ENCODE data around the gene CASQ1. TPM values are rescaled to one million over a fixed set of nuclear protein-coding genes. Genes with fewer than 3 reads are reported as not detected.

The CASQ1 gene
- total RNA-seq, 3 donors from 2014 or later: not detected

DNA sequence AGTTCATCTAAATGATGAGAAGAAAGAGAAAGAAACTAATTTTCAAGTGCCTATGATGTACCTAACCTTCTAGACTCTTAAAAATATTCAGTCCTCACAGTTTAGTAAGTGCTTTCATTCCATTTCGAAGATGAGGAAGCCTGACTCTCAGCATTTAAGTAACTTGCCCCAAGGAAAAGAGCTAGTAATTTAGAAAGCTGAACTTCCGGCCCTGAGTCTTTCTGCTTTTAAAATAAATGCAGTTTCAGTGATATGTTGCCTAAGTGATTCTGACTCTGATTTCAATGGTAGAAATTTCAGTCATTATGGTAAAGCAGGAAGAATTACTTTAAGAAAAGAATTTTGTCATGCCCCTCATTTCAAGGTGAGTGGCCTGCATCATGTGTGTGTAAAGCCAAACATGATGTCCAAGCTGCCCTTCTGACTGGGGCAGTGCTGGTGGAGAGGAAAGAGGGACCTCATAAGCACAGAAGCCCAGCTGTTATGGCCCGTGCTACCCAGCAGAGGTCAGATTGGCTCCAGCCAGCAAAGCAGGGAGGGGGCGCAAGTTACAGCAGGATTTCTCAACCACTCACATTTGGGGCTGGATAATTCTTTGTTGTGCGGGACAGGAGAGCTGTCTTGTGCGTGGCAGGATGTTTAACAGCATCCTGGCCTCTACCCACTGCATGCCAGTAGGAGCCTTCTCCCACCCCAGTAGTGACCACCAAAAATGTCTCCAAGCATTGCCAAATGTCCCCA is 28.2 kb upstream of the CASQ1 start:
- Mint-ChIP-seq H3K27me3 (ENCODE audit: low read depth) (peaks cover 17% of the 10 kb centered on the region), H3K36me3 (ENCODE audit: insufficient read depth) (no peaks in the 10 kb centered on the region), H3K4me3 (no peak overlapping the region), H3K9me3 (no peaks in the 10 kb centered on the region), H3K4me1 (ENCODE audit: low read depth) (peaks cover 1% of the 10 kb centered on the region)
- DNase-seq (no peak), ATAC-seq (no peak)

DNA sequence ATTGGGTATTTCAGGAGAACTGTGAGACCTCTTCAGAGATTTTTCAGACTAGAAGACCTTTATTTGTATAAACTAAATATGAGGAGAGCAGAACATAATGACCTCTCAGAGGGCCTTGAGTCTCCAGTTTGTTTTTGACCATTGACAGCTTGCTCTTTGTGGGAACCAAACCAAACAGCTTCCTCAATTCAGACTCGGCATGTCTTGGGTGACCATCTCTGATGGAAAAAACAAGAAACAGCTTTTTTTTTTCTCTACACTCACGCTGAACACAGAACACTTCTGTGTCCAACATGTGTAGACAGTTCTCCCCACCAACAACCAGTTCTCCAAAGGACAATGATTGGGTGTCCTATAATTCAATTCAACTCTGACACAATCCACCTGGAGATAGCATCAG is 27.4 kb upstream of the CASQ1 start:
- Mint-ChIP-seq H3K36me3 (ENCODE audit: insufficient read depth) (no peaks in the 10 kb centered on the region), H3K27me3 (ENCODE audit: low read depth) (peaks cover 17% of the 10 kb centered on the region), H3K4me3 (no peak overlapping the region), H3K4me1 (ENCODE audit: low read depth) (peaks cover 1% of the 10 kb centered on the region), H3K9me3 (no peaks in the 10 kb centered on the region)
- DNase-seq (no peak), ATAC-seq (no peak)

DNA sequence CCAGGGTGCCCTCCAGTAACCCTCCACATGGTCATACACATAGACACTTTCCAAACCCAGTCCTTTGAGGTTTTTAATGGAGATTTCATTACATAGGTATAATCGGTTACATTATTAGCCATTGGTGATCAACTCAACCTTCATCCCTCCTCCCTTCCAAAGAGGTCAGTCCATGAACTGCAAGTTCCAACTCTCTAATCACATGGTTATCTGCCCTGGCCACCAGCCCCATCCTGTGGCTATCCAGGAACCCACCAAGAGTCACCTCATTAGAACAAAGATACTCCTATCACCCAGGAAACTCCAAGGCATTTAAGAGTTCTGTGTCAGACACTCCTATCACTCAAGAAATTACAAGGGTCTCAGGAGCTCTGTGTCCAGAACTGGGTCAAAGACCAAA is 26.8 kb upstream of the CASQ1 start:
- Mint-ChIP-seq H3K9me3 (no peaks in the 10 kb centered on the region), H3K4me3 (no peak overlapping the region), H3K36me3 (ENCODE audit: insufficient read depth) (no peaks in the 10 kb centered on the region), H3K4me1 (ENCODE audit: low read depth) (peaks cover 1% of the 10 kb centered on the region), H3K27me3 (ENCODE audit: low read depth) (peaks cover 17% of the 10 kb centered on the region)
- ATAC-seq (no peak), DNase-seq (no peak)

DNA sequence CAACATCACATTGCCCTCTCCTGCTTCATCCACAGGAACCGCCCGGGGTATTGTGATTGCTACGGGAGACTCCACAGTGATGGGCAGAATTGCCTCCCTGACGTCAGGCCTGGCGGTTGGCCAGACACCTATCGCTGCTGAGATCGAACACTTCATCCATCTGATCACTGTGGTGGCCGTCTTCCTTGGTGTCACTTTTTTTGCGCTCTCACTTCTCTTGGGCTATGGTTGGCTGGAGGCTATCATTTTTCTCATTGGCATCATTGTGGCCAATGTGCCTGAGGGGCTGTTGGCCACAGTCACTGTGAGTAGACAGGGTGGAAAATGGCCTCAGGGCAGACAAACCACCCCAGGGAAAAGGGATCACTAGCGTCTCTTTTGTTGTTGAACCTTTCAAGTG is 26.3 kb upstream of the CASQ1 start:
- no peak for DNase-seq
- Mint-ChIP-seq H3K4me1 (ENCODE audit: low read depth) (peaks cover 2% of the 10 kb centered on the region), H3K36me3 (ENCODE audit: insufficient read depth) (no peaks in the 10 kb centered on the region), H3K9me3 (no peaks in the 10 kb centered on the region), H3K27me3 (ENCODE audit: low read depth) (peaks cover 17% of the 10 kb centered on the region), H3K4me3 (no peak overlapping the region)
- no peak for ATAC-seq

DNA sequence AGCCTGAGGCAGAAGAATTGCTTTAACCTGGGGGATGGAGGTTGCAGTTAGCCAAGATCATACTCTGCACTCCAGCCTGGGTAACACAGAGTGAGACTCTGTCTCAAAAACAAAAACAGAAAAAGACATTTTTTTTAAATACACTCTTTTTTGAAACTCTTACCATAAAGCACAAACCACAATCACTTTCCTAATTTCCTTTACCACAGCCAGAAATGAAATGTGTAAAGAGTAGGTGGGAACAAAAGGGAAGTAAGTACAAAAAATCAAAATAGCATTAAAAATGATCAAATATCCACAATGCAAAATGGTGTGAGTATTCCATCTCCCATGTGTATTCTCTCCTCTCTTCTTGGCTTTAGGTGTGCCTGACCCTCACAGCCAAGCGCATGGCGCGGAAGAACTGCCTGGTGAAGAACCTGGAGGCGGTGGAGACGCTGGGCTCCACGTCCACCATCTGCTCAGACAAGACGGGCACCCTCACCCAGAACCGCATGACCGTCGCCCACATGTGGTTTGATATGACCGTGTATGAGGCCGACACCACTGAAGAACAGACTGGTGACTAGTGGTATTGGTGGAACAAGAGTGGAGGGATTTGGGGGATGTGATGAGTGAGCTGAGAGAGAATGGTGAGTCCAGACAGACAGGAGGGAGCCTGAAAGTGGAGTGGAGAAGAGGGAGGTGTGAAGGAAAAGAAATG is 24.1 kb upstream of the CASQ1 start:
- peaks cover 17% of the 10 kb centered on the region for H3K27me3 Mint-ChIP-seq (ENCODE audit: low read depth)
- H3K4me3 Mint-ChIP-seq: no peak overlapping the region
- H3K9me3 Mint-ChIP-seq: no peaks in the 10 kb centered on the region
- no peak for ATAC-seq
- DNase-seq: no peak
- no peaks in the 10 kb centered on the region for H3K36me3 Mint-ChIP-seq (ENCODE audit: insufficient read depth)
- H3K4me1 Mint-ChIP-seq (ENCODE audit: low read depth): peaks cover 9% of the 10 kb centered on the region

DNA sequence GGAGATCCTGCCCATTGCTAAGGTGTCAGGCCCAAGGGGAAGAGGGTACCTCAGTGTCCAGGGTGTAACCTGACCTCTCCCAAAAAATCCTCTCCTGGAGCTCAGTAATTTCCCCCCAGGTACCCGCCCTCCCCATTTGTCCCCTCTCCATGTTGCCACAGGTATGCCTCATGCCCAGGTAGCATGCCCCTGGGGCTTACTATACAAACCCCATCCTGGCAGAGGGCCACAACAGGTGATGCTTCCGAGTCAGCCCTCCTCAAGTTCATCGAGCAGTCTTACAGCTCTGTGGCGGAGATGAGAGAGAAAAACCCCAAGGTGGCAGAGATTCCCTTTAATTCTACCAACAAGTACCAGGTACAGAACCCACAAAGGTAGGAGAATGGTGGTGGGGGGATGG is 23.3 kb upstream of the CASQ1 start:
- no peaks in the 10 kb centered on the region for H3K36me3 Mint-ChIP-seq (ENCODE audit: insufficient read depth)
- ATAC-seq: no peak
- DNase-seq: no peak
- no peaks in the 10 kb centered on the region for H3K9me3 Mint-ChIP-seq
- peaks cover 19% of the 10 kb centered on the region for H3K27me3 Mint-ChIP-seq (ENCODE audit: low read depth)
- H3K4me1 Mint-ChIP-seq (ENCODE audit: low read depth): peaks cover 9% of the 10 kb centered on the region
- H3K4me3 Mint-ChIP-seq: no peak overlapping the region

DNA sequence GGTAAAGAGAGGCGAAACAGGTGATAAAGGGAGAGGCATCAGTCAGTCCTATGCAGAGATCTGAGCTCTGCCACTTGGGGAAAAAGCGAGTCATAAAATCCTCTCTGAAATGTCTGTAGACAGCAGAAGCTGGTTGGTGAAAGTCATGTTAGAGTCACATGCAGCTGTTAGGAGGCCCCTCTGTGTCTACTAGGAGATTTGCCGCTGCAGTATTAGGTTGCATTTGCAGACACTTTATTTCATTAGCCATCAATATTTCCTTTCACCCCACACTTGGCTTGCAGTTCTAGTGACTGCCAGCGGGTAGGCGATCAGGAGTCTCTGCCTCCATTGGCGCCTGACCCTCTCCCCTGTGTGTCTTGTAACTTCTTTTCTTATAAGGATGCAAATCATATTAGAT is 22.8 kb upstream of the CASQ1 start:
- Mint-ChIP-seq H3K4me3 (no peak overlapping the region), H3K36me3 (ENCODE audit: insufficient read depth) (no peaks in the 10 kb centered on the region), H3K9me3 (no peaks in the 10 kb centered on the region), H3K27me3 (ENCODE audit: low read depth) (peaks cover 21% of the 10 kb centered on the region), H3K4me1 (ENCODE audit: low read depth) (peaks cover 9% of the 10 kb centered on the region)
- DNase-seq: no peak
- peak; percentile 68 to 81 for ATAC-seq

DNA sequence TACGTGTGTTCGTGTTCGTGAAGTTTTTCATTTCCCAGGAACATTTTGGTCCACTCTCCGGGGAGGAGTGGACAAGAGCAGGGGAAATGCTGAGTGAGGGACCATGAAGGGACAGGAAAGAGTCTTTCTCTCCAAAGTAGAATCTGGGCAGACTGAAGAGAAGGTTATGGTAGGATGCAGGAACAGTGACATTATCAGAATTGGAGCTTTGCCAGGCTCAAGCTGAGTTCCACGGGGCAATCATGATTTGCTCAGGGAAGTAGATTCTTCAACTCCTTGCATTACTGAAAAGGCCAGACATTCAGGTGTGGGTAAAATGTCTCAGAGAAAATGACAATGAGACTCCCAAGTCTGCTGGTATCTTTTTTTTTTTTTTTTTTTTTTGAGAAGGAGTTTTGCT is 22.4 kb upstream of the CASQ1 start:
- Mint-ChIP-seq H3K27me3 (ENCODE audit: low read depth) (peaks cover 21% of the 10 kb centered on the region), H3K9me3 (no peaks in the 10 kb centered on the region), H3K4me1 (ENCODE audit: low read depth) (peaks cover 9% of the 10 kb centered on the region), H3K36me3 (ENCODE audit: insufficient read depth) (no peaks in the 10 kb centered on the region), H3K4me3 (no peak overlapping the region)
- ATAC-seq (no peak), DNase-seq (no peak)

DNA sequence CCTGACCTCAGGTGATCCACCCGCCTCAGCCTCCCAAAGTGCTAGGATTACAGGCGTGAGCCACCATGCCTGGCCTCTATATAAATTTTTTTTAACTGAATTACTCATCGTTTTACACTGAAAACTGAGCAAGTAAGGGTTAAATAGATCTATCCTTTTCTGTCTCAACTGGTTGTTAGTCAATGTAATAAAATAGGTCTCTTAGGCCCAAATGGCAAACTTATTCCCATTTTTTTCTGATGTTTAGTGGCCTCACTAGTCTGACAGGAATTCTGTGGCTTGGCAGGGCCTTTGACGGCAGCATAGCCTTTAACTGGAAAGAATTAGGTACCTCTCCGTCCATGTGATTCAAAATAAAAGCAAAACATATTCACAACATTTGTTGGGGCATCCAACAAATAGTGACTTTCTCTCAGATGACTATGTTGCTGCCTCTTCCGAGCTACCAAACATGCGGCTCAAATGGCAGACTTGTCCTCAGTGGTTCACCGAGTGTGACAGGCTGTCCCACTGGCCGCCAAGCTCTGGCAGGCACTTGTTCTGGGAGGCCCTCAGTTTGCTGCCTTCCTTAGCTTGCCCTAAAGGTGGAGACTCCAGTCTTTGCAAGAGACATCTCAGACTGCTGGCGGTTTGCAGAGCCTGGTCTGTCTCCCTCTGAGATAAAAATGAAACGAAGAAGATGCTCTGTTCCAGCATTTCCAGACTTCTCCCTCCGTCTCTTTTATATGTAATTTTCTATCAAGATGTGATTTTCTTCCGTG is 21.6 kb upstream of the CASQ1 start:
- peaks cover 9% of the 10 kb centered on the region for H3K4me1 Mint-ChIP-seq (ENCODE audit: low read depth)
- no peak overlapping the region for H3K4me3 Mint-ChIP-seq
- H3K9me3 Mint-ChIP-seq: no peaks in the 10 kb centered on the region
- H3K36me3 Mint-ChIP-seq (ENCODE audit: insufficient read depth): no peaks in the 10 kb centered on the region
- DNase-seq (no peak), ATAC-seq (no peak)
- H3K27me3 Mint-ChIP-seq (ENCODE audit: low read depth): peaks cover 21% of the 10 kb centered on the region

DNA sequence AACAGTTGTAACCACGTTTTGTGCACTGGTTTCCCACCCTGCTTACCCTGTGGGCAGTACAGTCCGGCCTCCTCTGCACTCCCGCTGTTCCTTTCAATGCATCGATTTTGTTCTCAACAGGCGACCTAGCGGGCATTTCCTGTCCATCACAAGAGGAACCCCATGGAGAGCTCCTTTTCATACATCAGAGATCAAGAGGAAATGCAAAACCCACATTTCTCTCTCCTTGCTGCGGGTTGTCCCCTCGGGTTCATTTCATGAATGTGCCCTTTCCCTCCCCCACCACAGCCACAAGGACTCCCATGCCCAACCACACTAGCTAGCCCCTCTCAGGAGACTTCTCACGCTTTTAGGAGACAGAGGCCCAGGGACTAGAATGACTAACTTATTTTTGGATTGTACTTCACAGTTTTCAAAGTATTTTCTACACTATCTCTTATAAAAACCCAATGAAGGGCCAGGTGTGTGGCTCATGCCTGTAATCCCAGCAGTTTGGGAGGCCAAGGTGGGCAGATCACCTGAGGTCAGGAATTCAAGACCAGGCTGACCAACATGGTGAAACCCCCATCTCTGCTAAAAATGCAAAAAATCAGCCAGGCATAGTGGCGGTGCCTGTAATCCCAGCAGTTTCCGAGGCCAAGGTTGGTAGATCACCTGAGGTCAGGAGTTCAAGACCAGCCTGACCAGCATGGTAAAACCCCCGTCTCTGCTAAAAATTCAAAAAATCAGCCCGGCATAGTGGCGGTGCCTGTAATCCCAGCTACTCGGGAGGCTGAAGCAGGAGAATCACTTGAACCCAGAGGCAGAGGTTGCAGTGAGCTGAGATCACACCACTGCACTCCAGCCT is 20.6 kb upstream of the CASQ1 start:
- no peaks in the 10 kb centered on the region for H3K9me3 Mint-ChIP-seq
- H3K27me3 Mint-ChIP-seq (ENCODE audit: low read depth): peaks cover 17% of the 10 kb centered on the region
- ATAC-seq (peak; percentile 49), DNase-seq (no peak)
- no peaks in the 10 kb centered on the region for H3K36me3 Mint-ChIP-seq (ENCODE audit: insufficient read depth)
- H3K4me3 Mint-ChIP-seq: no peak overlapping the region
- peaks cover 9% of the 10 kb centered on the region for H3K4me1 Mint-ChIP-seq (ENCODE audit: low read depth)

DNA sequence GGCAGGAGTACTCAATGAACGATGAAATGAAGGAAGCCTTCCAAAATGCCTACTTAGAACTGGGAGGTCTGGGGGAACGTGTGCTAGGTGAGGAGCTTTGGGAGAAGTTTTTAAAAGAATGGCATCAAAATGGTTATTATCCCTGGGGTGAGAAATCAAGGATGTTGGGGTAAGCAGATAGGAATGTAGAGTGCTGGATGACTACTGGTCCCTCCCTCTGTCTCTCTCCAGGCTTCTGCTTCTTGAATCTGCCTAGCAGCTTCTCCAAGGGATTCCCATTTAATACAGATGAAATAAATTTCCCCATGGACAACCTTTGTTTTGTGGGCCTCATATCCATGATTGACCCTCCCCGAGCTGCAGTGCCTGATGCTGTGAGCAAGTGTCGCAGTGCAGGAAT is 19.0 kb upstream of the CASQ1 start:
- ATAC-seq (no peak), DNase-seq (no peak)
- peaks cover 9% of the 10 kb centered on the region for H3K4me1 Mint-ChIP-seq (ENCODE audit: low read depth)
- no peaks in the 10 kb centered on the region for H3K9me3 Mint-ChIP-seq
- H3K4me3 Mint-ChIP-seq: no peak overlapping the region
- H3K27me3 Mint-ChIP-seq (ENCODE audit: low read depth): peaks cover 14% of the 10 kb centered on the region
- no peaks in the 10 kb centered on the region for H3K36me3 Mint-ChIP-seq (ENCODE audit: insufficient read depth)

DNA sequence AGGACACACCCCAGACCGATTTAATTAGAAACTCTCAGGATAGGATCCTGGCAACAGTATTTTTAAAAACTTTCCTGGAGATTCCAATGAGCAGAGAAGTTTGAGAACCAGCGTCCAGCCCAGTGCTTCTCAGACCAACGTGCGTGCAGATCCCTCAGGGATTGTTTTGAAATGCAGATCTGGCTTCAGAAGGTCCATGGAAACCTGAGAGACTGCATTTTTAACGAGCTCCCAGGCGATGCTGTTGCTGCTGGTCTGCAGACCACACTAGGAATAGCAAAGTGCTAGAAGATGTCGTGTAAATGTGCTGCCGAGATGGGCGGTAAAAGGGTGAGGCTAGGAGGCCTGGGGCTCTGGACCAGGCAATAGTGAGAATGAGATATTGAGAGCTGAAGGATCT is 18.4 kb upstream of the CASQ1 start:
- H3K4me3 Mint-ChIP-seq: no peak overlapping the region
- no peaks in the 10 kb centered on the region for H3K9me3 Mint-ChIP-seq
- DNase-seq: no peak
- no peaks in the 10 kb centered on the region for H3K36me3 Mint-ChIP-seq (ENCODE audit: insufficient read depth)
- H3K4me1 Mint-ChIP-seq (ENCODE audit: low read depth): peaks cover 10% of the 10 kb centered on the region
- H3K27me3 Mint-ChIP-seq (ENCODE audit: low read depth): peaks cover 10% of the 10 kb centered on the region
- ATAC-seq: no peak

DNA sequence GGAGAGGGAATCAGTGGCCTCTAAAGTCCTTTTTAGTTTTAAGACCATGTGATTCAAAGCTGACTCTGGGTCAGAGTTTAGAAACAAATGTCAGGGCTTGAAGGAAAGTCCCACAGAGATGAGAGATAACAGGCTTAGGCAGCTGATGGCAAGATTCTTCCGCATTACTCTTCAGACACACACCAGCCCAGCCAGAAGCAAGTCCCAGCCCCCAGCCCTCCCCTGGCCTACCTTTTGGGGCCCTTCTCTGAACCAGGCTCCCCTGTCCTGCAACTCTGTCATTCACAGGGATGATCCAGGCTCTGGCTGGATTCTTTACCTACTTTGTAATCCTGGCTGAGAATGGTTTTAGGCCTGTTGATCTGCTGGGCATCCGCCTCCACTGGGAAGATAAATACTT is 13.1 kb upstream of the CASQ1 start:
- ATAC-seq: no peak
- no peak for DNase-seq

DNA sequence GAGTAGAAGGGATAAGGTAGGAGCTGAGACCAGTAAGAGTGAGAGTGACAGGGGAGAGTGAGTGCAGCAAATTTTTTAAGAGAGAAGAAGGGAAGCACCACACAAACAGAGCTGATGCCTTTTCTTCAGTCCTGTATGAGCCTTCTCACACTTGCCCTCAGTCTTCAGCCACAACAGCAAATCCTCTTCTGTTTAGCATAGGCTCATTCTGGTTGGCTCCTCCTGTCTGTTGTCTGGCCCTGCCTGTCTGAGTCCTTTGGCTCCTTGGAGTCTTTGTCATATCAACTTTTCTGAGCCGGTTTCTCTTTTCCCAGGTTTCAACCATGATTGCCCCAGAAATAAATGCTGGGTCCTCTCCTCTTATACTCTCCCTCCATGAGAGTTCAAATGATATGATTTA is 12.7 kb upstream of the CASQ1 start:
- no peak overlapping the region for H3K4me3 Mint-ChIP-seq
- ATAC-seq (no peak), DNase-seq (no peak)
- H3K27me3 Mint-ChIP-seq (ENCODE audit: low read depth): peaks cover 13% of the 10 kb centered on the region
- H3K36me3 Mint-ChIP-seq (ENCODE audit: insufficient read depth): no peaks in the 10 kb centered on the region
- H3K9me3 Mint-ChIP-seq: no peaks in the 10 kb centered on the region
- peaks cover 3% of the 10 kb centered on the region for H3K4me1 Mint-ChIP-seq (ENCODE audit: low read depth)

More for the DNA sequence above, 13.1 kb upstream of the CASQ1 start:
- H3K9me3 Mint-ChIP-seq: no peaks in the 10 kb centered on the region
- peaks cover 13% of the 10 kb centered on the region for H3K27me3 Mint-ChIP-seq (ENCODE audit: low read depth)
- H3K4me1 Mint-ChIP-seq (ENCODE audit: low read depth): peaks cover 3% of the 10 kb centered on the region
- no peaks in the 10 kb centered on the region for H3K36me3 Mint-ChIP-seq (ENCODE audit: insufficient read depth)
- H3K4me3 Mint-ChIP-seq: no peak overlapping the region
